Measurements from ENCODE around the gene CDX2. TPM values are rescaled to one million over a fixed set of nuclear protein-coding genes. Genes with fewer than 3 reads are reported as not detected.

Gene CDX2
- total RNA-seq, 1 experiment from 2014 or later = not detected

GRCh38 chr13:27933118-27933517, 36.0 kb downstream of the CDX2 start:
- no peak for DNase-seq (ENCODE audit: low read depth)

- DNase-seq (ENCODE audit: low read depth) = no peak
Observed at GRCh38 chr13:27929868-27930267, 39.2 kb downstream of the CDX2 start.

- DNase-seq (ENCODE audit: low read depth) = no peak
Observed at GRCh38 chr13:27928805-27929753, 40.0 kb downstream of the CDX2 start.

- DNase-seq (ENCODE audit: low read depth) = no peak
Observed at GRCh38 chr13:27928353-27928804, 40.7 kb downstream of the CDX2 start.

- DNase-seq (ENCODE audit: low read depth) = peak; percentile 15
Observed at GRCh38 chr13:27927444-27928352, 41.4 kb downstream of the CDX2 start.

- peak; percentile 38 for DNase-seq (ENCODE audit: low read depth)
Observed at GRCh38 chr13:27926644-27927434, 42.3 kb downstream of the CDX2 start.

- DNase-seq (ENCODE audit: low read depth) = no peak
Observed at GRCh38 chr13:27925220-27925991, 43.7 kb downstream of the CDX2 start.

GRCh38 chr13:27924529-27925141, 44.5 kb downstream of the CDX2 start:
- no peak for DNase-seq (ENCODE audit: low read depth)

GRCh38 chr13:27923794-27924528, 45.2 kb downstream of the CDX2 start:
- peak; percentile 45 for DNase-seq (ENCODE audit: low read depth)

GRCh38 chr13:27922883-27923612, 46.1 kb downstream of the CDX2 start:
- DNase-seq (ENCODE audit: low read depth) = no peak

- DNase-seq (ENCODE audit: low read depth) = no peak
Observed at GRCh38 chr13:27921961-27922882, 46.9 kb downstream of the CDX2 start.

- no peak for DNase-seq (ENCODE audit: low read depth)
Observed at GRCh38 chr13:27921421-27921960, 47.6 kb downstream of the CDX2 start.

- peak; percentile 47 for DNase-seq (ENCODE audit: low read depth)
Observed at GRCh38 chr13:27920677-27921420, 48.3 kb downstream of the CDX2 start.

GRCh38 chr13:27919934-27920676, 49.0 kb downstream of the CDX2 start, which contains the start of gene PDX1:
Gene PDX1, plus strand, starts transcription at chr13:27920000. Its CDS starts 139 bp downstream, at chr13:27920139.
- DNase-seq (ENCODE audit: low read depth) = peak; percentile 85

- DNase-seq (ENCODE audit: low read depth) = no peak
Observed at GRCh38 chr13:27919659-27919933, 49.5 kb downstream of the CDX2 start.
